ENCODE results near the gene LMX1B.

The LMX1B gene

DNA sequence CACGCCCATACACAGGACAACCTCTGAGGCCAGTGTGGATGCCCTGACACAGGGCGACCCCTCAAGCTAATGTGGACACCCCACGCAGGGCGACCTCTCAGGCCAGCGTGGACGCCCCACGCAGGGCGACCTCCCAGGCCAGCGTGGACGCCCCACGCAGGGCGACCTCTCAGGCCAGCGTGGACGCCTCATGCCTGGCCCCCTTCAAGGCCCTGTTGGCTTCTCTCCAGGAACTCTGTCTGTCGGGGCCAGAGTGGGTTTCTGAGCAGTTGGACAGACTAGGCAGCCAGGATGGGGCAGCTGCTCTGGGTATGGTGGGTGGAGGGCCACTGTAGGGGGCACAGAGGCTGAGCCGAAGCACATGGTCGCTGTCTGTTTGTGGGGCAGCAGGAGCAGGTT lies 47.4 kb downstream of the LMX1B start:
- H3K4me3 ChIP-seq: no peak overlapping the region
- H3K27ac ChIP-seq: no peak overlapping the region
- TF ChIP-seq, protein P1, sequence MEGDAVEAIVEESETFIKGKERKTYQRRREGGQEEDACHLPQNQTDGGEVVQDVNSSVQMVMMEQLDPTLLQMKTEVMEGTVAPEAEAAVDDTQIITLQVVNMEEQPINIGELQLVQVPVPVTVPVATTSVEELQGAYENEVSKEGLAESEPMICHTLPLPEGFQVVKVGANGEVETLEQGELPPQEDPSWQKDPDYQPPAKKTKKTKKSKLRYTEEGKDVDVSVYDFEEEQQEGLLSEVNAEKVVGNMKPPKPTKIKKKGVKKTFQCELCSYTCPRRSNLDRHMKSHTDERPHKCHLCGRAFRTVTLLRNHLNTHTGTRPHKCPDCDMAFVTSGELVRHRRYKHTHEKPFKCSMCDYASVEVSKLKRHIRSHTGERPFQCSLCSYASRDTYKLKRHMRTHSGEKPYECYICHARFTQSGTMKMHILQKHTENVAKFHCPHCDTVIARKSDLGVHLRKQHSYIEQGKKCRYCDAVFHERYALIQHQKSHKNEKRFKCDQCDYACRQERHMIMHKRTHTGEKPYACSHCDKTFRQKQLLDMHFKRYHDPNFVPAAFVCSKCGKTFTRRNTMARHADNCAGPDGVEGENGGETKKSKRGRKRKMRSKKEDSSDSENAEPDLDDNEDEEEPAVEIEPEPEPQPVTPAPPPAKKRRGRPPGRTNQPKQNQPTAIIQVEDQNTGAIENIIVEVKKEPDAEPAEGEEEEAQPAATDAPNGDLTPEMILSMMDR (IDR thresholded peaks at IDR 0.05): no peak
- DNase-seq (ENCODE audit: low spot score): no peak

DNA sequence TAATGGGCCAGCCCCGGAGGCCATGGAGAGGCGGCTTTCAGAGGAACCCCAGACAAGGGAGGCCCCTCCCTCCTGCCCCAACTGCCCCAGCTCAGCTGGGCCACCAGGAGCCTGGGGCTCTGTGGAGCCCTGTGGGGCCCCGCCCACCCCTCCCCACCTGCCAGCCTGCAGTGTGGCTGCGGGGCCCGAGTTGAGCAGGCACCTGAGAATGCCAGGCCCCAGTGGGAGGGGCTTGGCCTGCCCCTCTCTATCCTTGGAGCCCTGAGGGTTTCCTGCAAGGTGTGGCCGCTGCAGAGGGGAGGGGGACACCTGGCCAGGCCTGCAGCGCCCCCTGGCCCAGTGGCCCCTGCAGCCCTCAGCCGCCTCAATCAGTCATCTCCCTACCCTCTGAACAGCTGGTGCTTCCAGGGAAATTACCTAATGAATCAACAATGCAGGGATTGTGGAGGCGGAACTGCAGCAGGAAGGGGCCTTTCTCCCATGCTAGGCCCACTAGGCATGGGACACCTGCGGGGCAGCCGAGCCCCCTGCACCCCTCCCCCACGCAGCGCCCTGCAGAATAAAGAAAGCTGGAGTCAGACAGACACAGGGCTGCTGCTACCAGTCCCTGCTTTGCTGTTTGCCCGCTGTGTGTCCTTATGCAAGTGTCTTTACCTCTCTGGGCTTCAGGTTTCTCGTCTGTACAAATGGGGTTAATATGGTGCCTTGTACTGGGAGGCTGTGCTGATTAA lies 48.0 kb downstream of the LMX1B start:
- no peak for DNase-seq (ENCODE audit: low spot score)
- TF ChIP-seq, protein P1 (IDR thresholded peaks at IDR 0.05): no peak
- Histone ChIP-seq H3K27ac (no peak overlapping the region), H3K4me3 (no peak overlapping the region)

DNA sequence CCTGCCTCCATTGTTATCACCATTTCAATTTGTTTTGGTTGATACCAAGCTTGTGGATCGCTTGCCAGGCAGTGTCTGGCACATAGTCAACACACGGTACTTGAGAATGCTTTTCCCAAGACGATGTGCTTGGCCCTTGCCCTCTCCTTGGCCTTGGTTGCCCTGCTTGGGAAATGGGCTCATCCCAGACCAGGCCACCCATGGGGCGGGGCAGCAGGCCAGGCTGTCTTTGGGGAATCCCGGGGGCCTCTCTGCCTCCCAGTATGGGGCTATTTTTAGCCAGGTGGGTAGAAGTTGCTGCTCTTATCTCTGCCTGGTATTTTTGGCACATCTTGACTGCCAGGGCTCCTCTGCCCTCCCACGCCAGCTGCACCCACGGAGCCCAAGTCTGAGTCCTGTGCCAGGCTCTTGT lies 49.9 kb downstream of the LMX1B start:
- no peak for DNase-seq (ENCODE audit: low spot score)
- Histone ChIP-seq H3K4me3 (no peak overlapping the region), H3K27ac (no peak overlapping the region)
- TF ChIP-seq, protein P1 (IDR thresholded peaks at IDR 0.05): no peak

DNA sequence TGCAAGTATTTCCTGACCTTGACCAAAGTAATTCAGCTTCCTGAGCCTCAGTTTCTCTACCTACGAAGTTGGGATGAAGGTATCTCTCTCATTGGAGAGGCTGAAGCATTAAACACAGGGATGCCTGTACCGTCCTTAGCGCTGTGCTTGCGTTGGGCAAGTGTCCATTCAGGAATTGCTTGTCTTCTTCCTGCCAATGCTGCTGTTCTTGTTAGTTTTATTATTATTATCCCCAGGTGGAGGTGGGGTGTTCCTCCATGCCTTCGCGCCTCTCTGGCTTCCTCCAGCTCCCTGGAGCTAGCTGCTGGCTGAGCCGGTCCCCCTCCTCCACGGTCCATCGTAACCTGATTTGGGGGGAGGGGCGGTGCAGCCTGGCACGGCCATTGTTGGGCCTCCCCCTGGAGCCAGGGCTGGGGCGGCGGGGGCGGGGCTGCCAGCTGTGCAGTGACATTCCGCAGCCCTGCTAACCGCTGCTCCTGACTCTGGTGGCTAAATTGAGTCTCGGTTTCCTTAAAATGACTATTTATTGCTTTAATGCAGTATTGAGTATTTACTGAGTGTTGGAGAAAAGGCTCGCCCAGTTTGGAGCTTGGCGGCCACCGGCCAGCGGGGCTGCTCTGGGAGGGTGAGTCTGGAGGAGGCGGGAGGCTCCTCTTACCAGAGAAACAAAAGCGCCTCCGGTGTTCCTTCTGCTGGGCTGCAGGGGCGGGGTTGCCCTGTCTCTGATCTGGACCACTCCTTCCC lies 51.3 kb downstream of the LMX1B start:
- peak overlapping the region; percentile 36 for H3K4me3 ChIP-seq

DNA sequence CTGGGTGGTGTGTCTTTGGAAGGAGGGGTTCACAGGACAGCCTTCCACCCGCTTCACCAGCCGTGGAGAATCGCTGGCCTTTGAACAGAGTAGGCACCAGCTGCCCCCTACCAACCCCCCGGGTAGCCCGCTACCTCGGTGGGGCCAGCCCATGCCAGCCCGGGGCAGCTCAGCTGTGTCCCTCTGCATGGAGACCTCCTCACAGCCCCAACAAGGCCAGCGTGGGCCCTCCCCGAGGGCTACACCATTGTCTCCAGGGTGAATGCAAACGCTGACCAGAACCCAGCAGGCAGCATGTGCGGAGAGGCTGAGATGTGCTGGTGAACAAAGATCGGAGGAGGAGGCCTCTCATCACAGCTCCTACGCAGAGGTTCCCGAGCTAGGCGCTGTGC lies 51.9 kb downstream of the LMX1B start:
- Histone ChIP-seq H3K4me3 (no peak overlapping the region), H3K27ac (no peak overlapping the region)
- DNase-seq (ENCODE audit: low spot score): no peak
- TF ChIP-seq, protein P1 (IDR thresholded peaks at IDR 0.05): no peak

More for the DNA sequence above, 51.3 kb downstream of the LMX1B start:
- H3K27ac ChIP-seq: no peak overlapping the region
- TF ChIP-seq, protein P1 (IDR thresholded peaks at IDR 0.05): no peak
- no peak for DNase-seq (ENCODE audit: low spot score)

DNA sequence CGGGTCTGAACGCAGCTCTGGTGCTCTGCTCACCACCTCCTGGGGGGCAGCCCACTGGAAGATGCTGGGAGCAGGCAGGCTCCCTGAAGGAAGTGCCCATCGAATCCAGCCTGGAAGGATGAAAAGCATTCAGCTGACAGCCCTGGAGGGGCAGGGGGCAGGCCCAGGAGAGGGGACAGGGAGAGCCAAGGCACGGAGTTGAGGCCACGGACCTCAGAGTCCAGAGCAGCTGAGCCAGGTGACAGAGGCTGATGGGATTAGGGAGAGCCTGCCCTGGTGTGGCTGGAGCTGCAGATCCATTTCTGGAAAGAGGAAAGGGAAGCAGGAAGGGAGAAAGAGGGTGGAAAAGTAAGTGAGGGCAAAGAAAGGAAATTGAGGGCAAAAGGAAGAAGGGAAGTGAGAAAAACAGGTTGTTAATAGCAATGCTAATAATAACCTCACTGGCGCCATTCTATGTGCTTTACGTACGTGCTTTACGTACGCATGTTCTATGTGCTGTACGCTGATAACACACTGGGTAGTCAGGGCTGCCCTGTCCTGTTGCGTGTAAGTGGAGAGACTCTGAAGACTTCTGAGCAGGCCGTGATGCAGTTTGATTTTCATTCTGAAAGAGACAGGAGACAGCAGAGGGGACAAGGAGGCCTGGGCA lies 52.6 kb downstream of the LMX1B start:
- DNase-seq (ENCODE audit: low spot score): no peak
- H3K27ac ChIP-seq: no peak overlapping the region
- H3K4me3 ChIP-seq: no peak overlapping the region
- TF ChIP-seq, protein P1 (IDR thresholded peaks at IDR 0.05): no peak
